ENCODE data around the gene EMX1. TPM values are rescaled to one million over a fixed set of nuclear protein-coding genes. Genes with fewer than 3 reads are reported as not detected.

The EMX1 gene
- total RNA-seq, 1 experiment from 2014 or later = 0.72 TPM

DNA sequence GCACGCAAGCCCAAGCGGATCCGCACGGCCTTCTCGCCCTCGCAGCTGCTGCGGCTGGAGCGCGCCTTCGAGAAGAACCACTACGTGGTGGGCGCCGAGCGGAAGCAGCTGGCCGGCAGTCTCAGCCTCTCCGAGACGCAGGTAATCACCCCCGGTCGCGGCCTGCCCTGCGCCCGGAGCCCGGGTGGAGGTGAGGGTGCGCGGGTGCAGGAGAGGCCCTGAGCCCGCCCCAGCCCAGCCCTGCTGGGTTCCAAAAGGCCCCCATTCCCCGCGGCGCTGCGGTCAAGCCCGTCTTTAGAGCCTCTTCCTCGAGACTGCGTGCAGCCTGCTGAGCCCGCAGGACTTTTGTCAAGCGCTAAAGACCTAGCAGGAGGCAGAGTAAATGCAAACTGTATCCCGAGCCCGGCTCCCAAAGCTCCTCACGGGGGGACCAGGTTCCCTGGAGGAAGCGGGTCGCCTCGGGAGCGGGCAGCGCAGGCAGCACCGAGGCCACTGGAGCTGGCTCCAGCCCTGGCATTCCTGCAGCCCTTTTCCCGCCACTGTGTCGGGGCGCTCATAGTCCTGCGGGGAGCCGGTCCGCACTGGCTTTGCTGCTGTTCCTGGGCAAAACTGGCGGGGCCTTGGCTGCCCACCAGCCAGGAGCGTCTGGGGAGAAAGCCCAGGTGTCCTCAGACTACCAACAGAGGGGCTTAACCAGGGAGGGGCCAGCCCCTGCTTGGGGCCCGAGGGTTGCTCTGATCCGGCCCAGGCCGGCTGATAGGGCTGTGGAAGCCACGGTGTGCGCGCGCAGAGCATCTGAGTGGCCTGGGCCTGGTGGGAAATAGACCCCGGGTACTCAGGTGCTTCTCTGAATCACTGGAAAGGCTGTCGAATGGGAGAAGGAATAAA, 7.3 kb downstream of the EMX1 start:
- Histone ChIP-seq H3K4me2 (ENCODE audit: insufficient read depth, insufficient read length, low read length) (peak overlapping the region; percentile 51), H3K27me3 (ENCODE audit: insufficient read depth, low read length) (peaks cover 92% of the 10 kb centered on the region), H2BK15ac (ENCODE audit: low read depth, low read length) (no peak overlapping the region), H3K18ac (ENCODE audit: insufficient read length, low read depth, low read length) (no peak overlapping the region), H3K79me1 (ENCODE audit: insufficient read depth, low read depth, low read length, poor library complexity, severe bottlenecking) (no peaks in the 10 kb centered on the region), H2BK12ac (ENCODE audit: insufficient read length, low read depth, low read length) (no peak overlapping the region), H3K9ac (ENCODE audit: extremely low read depth, insufficient read length, low read length) (no peak overlapping the region), H2AFZ (ENCODE audit: low read length) (no peak overlapping the region), H3T11ph (ENCODE audit: low read length) (no peak overlapping the region), H3K4me1 (ENCODE audit: insufficient read depth, low read length) (0 out of 2 replicates have a peak, but pooled peaks cover under 1% of the 10 kb centered on the region), H3K79me2 (ENCODE audit: insufficient read depth, low read length) (no peaks in the 10 kb centered on the region), H3K4ac (ENCODE audit: low read depth, low read length) (no peak overlapping the region), H3K9me3 (ENCODE audit: control insufficient read depth, low read depth, low read length) (no peaks in the 10 kb centered on the region), H2BK20ac (ENCODE audit: low read depth, low read length, poor library complexity, severe bottlenecking) (no peak overlapping the region), H3K14ac (ENCODE audit: insufficient read depth, low read length) (peak overlapping the region; percentile 21; the same call in 1 of the 2 replicates), H2AK5ac (ENCODE audit: insufficient read length, low read length) (no peak overlapping the region), H4K5ac (ENCODE audit: insufficient read length, low read depth, low read length) (no peak overlapping the region), H2BK5ac (ENCODE audit: insufficient read length, low read length) (no peak overlapping the region), H4K8ac (replicated peaks; ENCODE audit: insufficient read length, low read depth, low read length) (no peak overlapping the region), H3K56ac (ENCODE audit: insufficient read length, low read depth, low read length) (no peak overlapping the region), H2BK120ac (ENCODE audit: low read depth, low read length, poor library complexity, severe bottlenecking) (no peak overlapping the region), H3K27ac (ENCODE audit: insufficient read length, low read depth, low read length) (no peak overlapping the region), H3K23ac (ENCODE audit: insufficient read length, low read depth, low read length) (no peak overlapping the region), H4K91ac (ENCODE audit: insufficient read length, low read depth, low read length) (no peak overlapping the region), H4K20me1 (ENCODE audit: control insufficient read depth, insufficient read depth, insufficient read length) (no peaks in the 10 kb centered on the region), H3K23me2 (ENCODE audit: insufficient read length, low read depth, low read length, poor library complexity, severe bottlenecking) (peaks cover 20% of the 10 kb centered on the region)
- TF ChIP-seq, protein P1, sequence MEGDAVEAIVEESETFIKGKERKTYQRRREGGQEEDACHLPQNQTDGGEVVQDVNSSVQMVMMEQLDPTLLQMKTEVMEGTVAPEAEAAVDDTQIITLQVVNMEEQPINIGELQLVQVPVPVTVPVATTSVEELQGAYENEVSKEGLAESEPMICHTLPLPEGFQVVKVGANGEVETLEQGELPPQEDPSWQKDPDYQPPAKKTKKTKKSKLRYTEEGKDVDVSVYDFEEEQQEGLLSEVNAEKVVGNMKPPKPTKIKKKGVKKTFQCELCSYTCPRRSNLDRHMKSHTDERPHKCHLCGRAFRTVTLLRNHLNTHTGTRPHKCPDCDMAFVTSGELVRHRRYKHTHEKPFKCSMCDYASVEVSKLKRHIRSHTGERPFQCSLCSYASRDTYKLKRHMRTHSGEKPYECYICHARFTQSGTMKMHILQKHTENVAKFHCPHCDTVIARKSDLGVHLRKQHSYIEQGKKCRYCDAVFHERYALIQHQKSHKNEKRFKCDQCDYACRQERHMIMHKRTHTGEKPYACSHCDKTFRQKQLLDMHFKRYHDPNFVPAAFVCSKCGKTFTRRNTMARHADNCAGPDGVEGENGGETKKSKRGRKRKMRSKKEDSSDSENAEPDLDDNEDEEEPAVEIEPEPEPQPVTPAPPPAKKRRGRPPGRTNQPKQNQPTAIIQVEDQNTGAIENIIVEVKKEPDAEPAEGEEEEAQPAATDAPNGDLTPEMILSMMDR (conservative IDR thresholded peaks at IDR 0.05) = no peak
- Mint-ChIP-seq H3K9me3 (peaks cover 0 to 2% of the 10 kb centered on the region in 2 experiments; a peak in 2 of 5 replicates), H3K36me3 (ENCODE audit: insufficient read depth in 1 of 3, low read depth in 3 of 3) (peaks cover 0 to 7% (median 5%) of the 10 kb centered on the region in 3 experiments; a peak in 3 of 7 replicates), H3K4me3 (peak overlapping the region; percentile 3 to 74; a peak in 4 of 5 replicates), H3K27me3 (ENCODE audit: low read depth) (no peaks in the 10 kb centered on the region), H3K4me1 (peaks cover 17 to 25% of the 10 kb centered on the region in 2 experiments), H3K27ac (no peak overlapping the region)
- DNase-seq = peak; percentile 62
- no CpG with 5 or more reads among the region's 61 CpGs for WGBS (ENCODE audit: extremely low coverage, insufficient read length, low lambda C conversion rate)
